DOHH2 (cell line): ENCODE data around the gene CTDSPL.

Experiments used
- EZH2phosphoT487 ChIP-seq: fragments of 200-600 bp; sonication (generic); IDR thresholded peaks from 2 replicates; pipeline ENCODE4 v1.6.1; 2017; ENCODE audit warnings: borderline replicate concordance, mild to moderate bottlenecking, antibody characterized with exemption, low read length, moderate library complexity, mixed read lengths
- TF ChIP-seq, protein P1 (sequence below): fragments of 200-600 bp; sonication (generic); IDR thresholded peaks from one replicate; pipeline ENCODE4 v1.5.1; 2014; ENCODE audit warnings: antibody characterized with exemption, mild to moderate bottlenecking, low read depth, low read length; ENCODE audit not compliant: poor library complexity, severe bottlenecking

DNA sequence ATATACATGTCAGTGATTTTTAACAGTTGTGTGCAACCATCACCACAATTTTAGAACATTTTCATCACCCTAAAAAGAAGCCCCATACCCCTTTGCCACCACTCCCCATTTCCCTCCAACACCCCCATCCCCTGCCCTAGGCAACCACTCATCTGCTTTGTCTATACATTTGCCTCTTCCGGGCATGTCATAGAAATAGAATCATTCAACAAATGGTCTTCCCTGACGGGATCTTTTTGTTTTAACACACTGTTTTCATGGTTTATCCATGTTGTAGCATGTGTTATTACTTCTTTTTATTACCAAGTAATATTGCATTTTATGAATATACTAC lies 132.9 kb downstream of the CTDSPL start:
- TF ChIP-seq, protein P1, sequence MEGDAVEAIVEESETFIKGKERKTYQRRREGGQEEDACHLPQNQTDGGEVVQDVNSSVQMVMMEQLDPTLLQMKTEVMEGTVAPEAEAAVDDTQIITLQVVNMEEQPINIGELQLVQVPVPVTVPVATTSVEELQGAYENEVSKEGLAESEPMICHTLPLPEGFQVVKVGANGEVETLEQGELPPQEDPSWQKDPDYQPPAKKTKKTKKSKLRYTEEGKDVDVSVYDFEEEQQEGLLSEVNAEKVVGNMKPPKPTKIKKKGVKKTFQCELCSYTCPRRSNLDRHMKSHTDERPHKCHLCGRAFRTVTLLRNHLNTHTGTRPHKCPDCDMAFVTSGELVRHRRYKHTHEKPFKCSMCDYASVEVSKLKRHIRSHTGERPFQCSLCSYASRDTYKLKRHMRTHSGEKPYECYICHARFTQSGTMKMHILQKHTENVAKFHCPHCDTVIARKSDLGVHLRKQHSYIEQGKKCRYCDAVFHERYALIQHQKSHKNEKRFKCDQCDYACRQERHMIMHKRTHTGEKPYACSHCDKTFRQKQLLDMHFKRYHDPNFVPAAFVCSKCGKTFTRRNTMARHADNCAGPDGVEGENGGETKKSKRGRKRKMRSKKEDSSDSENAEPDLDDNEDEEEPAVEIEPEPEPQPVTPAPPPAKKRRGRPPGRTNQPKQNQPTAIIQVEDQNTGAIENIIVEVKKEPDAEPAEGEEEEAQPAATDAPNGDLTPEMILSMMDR: no peak
- TF ChIP-seq EZH2phosphoT487: no peak
